Activated naive CD8-positive, alpha-beta T cell treated with anti-CD3 and anti-CD28 coated beads for 36 hours (primary cell): Measurements from ENCODE around the gene PPP1R13B. TPM values are rescaled to one million over a fixed set of nuclear protein-coding genes. Genes with fewer than 3 reads are reported as not detected.

Source experiments
- DNase-seq: peaks from one replicate; pipeline ENCODE4 v3.0.0; 2021
- H3K27ac Mint-ChIP-seq: one replicate; pipeline ENCODE4 v1.8.0; 2022; ENCODE audit warnings: mild to moderate bottlenecking, moderate library complexity, mixed read lengths
- H3K27me3 Mint-ChIP-seq: one replicate; pipeline ENCODE4 v1.8.0; 2022; ENCODE audit warnings: mild to moderate bottlenecking, mixed read lengths
- H3K36me3 Mint-ChIP-seq: one replicate; pipeline ENCODE4 v1.8.0; 2021; ENCODE audit warnings: mild to moderate bottlenecking, mixed read lengths
- H3K4me1 Mint-ChIP-seq: one replicate; pipeline ENCODE4 v1.8.0; 2021; ENCODE audit warnings: mixed read lengths
- H3K4me3 Mint-ChIP-seq: one replicate; pipeline ENCODE4 v1.8.0; 2022; ENCODE audit warnings: mild to moderate bottlenecking, moderate library complexity, mixed read lengths
- H3K9me3 Mint-ChIP-seq: one replicate; pipeline ENCODE4 v1.8.0; 2022; ENCODE audit warnings: mixed read lengths
- total RNA-seq, 2 experiments: library from RNA; stranded (reverse); gene quantifications; one replicate each; pipeline ENCODE4 v1.2.3, GENCODE V29; 2021

PPP1R13B gene
- total RNA-seq, 2 experiments from 2014 or later, result 8.5 to 9.8 TPM

GRCh38 chr14:103740991-103741689 is 106.2 kb downstream of the PPP1R13B start:
- no peak overlapping the region for H3K4me3 Mint-ChIP-seq
- no peaks in the 10 kb centered on the region for H3K4me1 Mint-ChIP-seq
- no peak for DNase-seq
- no peaks in the 10 kb centered on the region for H3K36me3 Mint-ChIP-seq
- H3K27ac Mint-ChIP-seq, result no peak overlapping the region
- no peaks in the 10 kb centered on the region for H3K27me3 Mint-ChIP-seq
- H3K9me3 Mint-ChIP-seq, result no peaks in the 10 kb centered on the region

- Mint-ChIP-seq H3K27me3 (no peaks in the 10 kb centered on the region), H3K4me1 (no peaks in the 10 kb centered on the region), H3K4me3 (no peak overlapping the region), H3K9me3 (no peaks in the 10 kb centered on the region), H3K36me3 (no peaks in the 10 kb centered on the region), H3K27ac (no peak overlapping the region)
- DNase-seq, result no peak
Measured at GRCh38 chr14:103739793-103740501, 107.4 kb downstream of the PPP1R13B start.

- Mint-ChIP-seq H3K36me3 (no peaks in the 10 kb centered on the region), H3K4me1 (no peaks in the 10 kb centered on the region), H3K27me3 (no peaks in the 10 kb centered on the region)
Measured at GRCh38 chr14:103739466-103739792, 107.9 kb downstream of the PPP1R13B start.

GRCh38 chr14:103738701-103739451 is 108.5 kb downstream of the PPP1R13B start:
- H3K4me1 Mint-ChIP-seq, result no peaks in the 10 kb centered on the region
- no peaks in the 10 kb centered on the region for H3K9me3 Mint-ChIP-seq
- no peak overlapping the region for H3K27ac Mint-ChIP-seq
- H3K4me3 Mint-ChIP-seq, result no peak overlapping the region
- no peak for DNase-seq
- H3K36me3 Mint-ChIP-seq, result no peaks in the 10 kb centered on the region
- no peaks in the 10 kb centered on the region for H3K27me3 Mint-ChIP-seq

More at GRCh38 chr14:103739466-103739792, 107.9 kb downstream of the PPP1R13B start:
- no peak for DNase-seq
- Mint-ChIP-seq H3K27ac (no peak overlapping the region), H3K4me3 (no peak overlapping the region), H3K9me3 (no peaks in the 10 kb centered on the region)

- H3K36me3 Mint-ChIP-seq, result no peaks in the 10 kb centered on the region
- DNase-seq, result no peak
- H3K4me1 Mint-ChIP-seq, result no peaks in the 10 kb centered on the region
- no peaks in the 10 kb centered on the region for H3K27me3 Mint-ChIP-seq
- no peaks in the 10 kb centered on the region for H3K9me3 Mint-ChIP-seq
- H3K4me3 Mint-ChIP-seq, result no peak overlapping the region
- H3K27ac Mint-ChIP-seq, result no peak overlapping the region
Measured at GRCh38 chr14:103738166-103738565, 109.2 kb downstream of the PPP1R13B start.

- DNase-seq, result no peak
- no peaks in the 10 kb centered on the region for H3K36me3 Mint-ChIP-seq
- no peaks in the 10 kb centered on the region for H3K9me3 Mint-ChIP-seq
- H3K4me3 Mint-ChIP-seq, result no peak overlapping the region
- H3K27ac Mint-ChIP-seq, result no peak overlapping the region
- H3K27me3 Mint-ChIP-seq, result no peaks in the 10 kb centered on the region
- no peaks in the 10 kb centered on the region for H3K4me1 Mint-ChIP-seq
Measured at GRCh38 chr14:103737432-103738045, 109.8 kb downstream of the PPP1R13B start.

GRCh38 chr14:103736546-103737431 is 110.6 kb downstream of the PPP1R13B start:
- Mint-ChIP-seq H3K36me3 (no peaks in the 10 kb centered on the region), H3K4me3 (no peak overlapping the region), H3K9me3 (no peaks in the 10 kb centered on the region), H3K27me3 (no peaks in the 10 kb centered on the region), H3K4me1 (no peaks in the 10 kb centered on the region), H3K27ac (no peak overlapping the region)
- DNase-seq, result no peak

DNA sequence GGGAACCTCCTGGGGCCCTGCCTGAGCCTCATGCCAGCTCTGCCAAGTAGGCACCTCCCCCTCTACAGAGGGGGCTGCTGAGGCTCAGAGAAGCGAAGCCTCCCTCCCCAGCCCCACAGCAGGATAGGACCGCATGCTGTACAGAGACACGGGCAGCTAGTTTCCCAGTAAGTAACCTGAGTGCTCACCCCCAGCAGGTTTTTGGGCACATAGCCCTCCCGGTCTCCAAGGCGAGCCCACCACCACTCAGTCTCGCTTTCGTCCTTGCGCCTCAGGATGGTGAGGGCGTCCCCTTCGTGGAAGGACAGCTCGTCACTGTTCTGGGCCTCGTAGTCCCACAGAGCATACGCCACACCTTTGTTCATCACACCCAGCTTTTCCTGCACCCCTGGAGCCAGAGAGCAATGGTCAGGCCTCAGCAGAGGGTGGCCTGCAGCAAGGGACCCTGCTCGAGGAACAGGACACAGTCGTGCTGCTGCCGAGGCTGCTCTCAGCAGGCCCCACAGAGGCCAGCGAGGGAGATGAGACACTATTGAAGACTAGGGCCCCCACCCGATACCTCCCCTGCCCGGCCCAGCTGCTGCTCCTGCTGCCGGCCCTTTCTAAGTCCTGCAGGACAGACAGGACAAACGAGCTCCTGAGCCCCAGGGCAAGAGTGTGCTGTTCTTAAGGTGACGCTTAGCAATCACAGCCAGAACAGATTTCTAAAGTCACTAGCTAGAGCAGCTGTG is 111.4 kb downstream of the PPP1R13B start:
- H3K27me3 Mint-ChIP-seq, result no peaks in the 10 kb centered on the region
- no peaks in the 10 kb centered on the region for H3K4me1 Mint-ChIP-seq
- H3K9me3 Mint-ChIP-seq, result no peaks in the 10 kb centered on the region
- no peak overlapping the region for H3K27ac Mint-ChIP-seq
- no peaks in the 10 kb centered on the region for H3K36me3 Mint-ChIP-seq
- DNase-seq, result no peak
- H3K4me3 Mint-ChIP-seq, result no peak overlapping the region

- Mint-ChIP-seq H3K27ac (no peak overlapping the region), H3K36me3 (no peaks in the 10 kb centered on the region), H3K4me1 (no peaks in the 10 kb centered on the region), H3K4me3 (no peak overlapping the region), H3K9me3 (no peaks in the 10 kb centered on the region), H3K27me3 (no peaks in the 10 kb centered on the region)
- no peak for DNase-seq
Measured at GRCh38 chr14:103735439-103735814, 111.9 kb downstream of the PPP1R13B start.

DNA sequence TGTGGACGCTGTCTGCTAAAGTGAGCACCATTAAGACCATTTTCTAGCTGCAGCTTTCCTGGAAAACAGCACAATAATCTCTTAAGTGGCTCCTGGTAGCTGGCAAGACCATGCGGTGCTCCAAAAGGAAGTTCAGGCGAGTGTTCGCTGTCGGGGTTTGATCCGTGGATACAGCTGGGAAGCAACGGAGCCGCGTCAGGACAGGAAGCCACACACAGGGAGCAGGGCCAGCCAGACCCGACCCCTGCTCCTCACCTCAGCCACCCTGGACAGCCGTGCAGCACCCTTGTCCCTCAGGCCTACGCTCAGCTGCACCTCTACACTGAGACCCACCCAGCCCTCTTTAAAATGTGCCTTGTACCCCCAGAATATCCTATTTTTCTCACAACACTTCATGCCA is 112.4 kb downstream of the PPP1R13B start:
- no peak for DNase-seq
- Mint-ChIP-seq H3K9me3 (no peaks in the 10 kb centered on the region), H3K27me3 (no peaks in the 10 kb centered on the region), H3K4me1 (no peaks in the 10 kb centered on the region), H3K27ac (no peak overlapping the region), H3K4me3 (no peak overlapping the region), H3K36me3 (no peaks in the 10 kb centered on the region)

GRCh38 chr14:103734081-103734888 is 113.1 kb downstream of the PPP1R13B start:
- Mint-ChIP-seq H3K4me1 (no peaks in the 10 kb centered on the region), H3K27me3 (no peaks in the 10 kb centered on the region), H3K9me3 (no peaks in the 10 kb centered on the region), H3K36me3 (no peaks in the 10 kb centered on the region), H3K4me3 (no peak overlapping the region), H3K27ac (no peak overlapping the region)
- no peak for DNase-seq

GRCh38 chr14:103733651-103734050 is 113.7 kb downstream of the PPP1R13B start:
- Mint-ChIP-seq H3K27ac (no peak overlapping the region), H3K9me3 (no peaks in the 10 kb centered on the region), H3K36me3 (no peaks in the 10 kb centered on the region), H3K27me3 (no peaks in the 10 kb centered on the region), H3K4me1 (no peaks in the 10 kb centered on the region), H3K4me3 (no peak overlapping the region)
- no peak for DNase-seq

DNA sequence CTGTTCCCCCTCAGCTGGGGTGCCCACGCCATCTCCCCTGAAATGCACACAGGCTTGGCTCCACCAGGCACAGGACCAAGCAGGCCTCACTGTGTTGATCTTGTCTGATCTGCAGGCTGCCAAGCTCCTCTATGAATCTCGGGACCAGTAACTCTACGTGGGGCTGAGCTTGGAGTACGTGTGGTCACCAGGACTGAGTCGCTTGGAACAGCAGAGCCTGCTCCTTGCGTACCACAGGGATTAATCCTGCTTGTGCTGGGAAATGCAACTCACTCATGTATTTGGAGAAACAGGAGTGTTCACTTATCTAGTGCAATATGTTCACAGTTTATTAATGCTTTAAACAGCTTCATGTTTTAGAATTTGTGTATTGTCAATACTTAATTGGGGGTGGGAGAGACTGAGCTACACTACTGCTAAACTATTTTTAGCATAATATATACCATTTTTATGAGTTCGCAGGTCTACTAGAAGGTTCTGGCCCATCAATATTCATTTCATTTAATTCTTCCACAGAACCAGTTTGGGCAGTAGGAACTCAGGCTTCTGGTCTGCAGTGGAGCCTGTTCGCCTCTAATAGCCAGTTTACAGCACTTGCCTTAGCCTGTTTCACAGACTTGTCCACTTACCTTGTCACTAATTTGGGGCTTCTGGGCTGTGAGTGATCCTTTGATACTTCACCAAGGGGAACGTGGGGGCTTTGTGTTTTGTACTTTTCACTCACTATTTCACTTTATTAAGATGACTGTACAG is 114.3 kb downstream of the PPP1R13B start:
- Mint-ChIP-seq H3K4me1 (no peaks in the 10 kb centered on the region), H3K27me3 (no peaks in the 10 kb centered on the region), H3K36me3 (no peaks in the 10 kb centered on the region), H3K4me3 (no peak overlapping the region), H3K27ac (no peak overlapping the region), H3K9me3 (no peaks in the 10 kb centered on the region)
- DNase-seq, result no peak
